Measurements from ENCODE around the gene MUC5B.
A peak's percentile ranks its signal among the peaks of the same experiment; 100 is the strongest.

The MUC5B gene

GRCh38 chr11:1221848-1222311, 986 bp upstream of the MUC5B start:
- no peak for DNase-seq (ENCODE audit: low spot score)

DNA sequence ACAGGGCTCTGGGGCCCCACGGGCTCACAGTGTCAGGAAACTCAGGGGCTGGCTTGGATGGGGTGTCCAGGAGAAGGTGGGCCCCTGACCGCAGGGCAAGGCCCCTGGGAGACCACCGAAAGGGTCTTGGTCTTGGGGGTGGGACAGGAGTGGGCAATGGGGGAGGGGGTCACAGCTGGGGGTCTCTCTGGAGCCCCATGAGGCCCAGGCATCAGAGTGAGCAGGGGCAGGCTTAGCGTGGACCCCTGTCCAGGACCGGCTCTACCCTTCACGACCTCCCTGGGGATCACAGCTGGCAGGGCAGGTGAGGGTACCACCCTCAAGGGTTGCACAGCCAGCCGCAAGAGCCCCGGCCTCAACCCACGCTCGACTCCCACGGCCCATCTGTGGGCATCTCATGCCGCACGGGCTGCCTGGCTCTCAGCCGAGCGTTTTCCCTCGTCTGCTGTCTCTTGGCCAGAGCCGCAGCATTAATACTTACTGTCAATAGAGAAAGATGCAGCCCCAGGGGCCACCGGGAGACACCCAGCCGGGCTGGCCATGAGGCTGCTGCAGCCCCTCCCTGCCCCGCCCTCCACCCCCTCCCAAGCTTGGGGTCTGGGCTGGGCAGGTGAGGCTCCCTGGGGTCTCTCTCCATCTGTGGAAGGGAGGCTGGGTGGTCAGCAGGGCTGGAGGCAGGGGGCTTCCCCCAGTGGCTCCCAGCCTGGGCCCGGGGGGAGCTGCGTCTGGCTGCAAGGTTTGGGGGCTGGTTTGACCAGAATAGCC, 662 bp downstream of the MUC5B start:
- DNase-seq (ENCODE audit: low spot score) = no peak

DNA sequence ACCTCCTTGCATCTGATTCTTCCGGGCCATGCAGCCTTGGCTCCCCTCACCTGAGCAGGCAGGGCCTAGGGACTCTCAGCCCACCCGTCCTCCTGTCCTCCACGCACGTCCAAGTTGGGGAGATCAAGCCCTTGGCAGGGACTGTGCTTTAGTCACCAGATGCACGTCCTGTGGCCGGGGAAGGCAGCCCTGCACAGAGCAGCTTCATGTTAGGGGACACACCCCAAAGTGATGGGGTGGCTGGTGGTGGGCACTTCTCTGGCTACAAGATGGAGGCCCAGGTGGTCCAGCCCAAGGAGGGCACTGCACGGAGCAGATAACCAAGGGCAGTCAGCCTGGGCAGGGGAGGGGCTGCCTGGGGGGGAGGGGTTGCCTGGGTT, 1.2 kb downstream of the MUC5B start:
- no peak for DNase-seq (ENCODE audit: low spot score)

- DNase-seq (ENCODE audit: low spot score) = peak; percentile 88
Observed at GRCh38 chr11:1224491-1225385, 1.9 kb downstream of the MUC5B start.

GRCh38 chr11:1225386-1226225, 2.7 kb downstream of the MUC5B start:
- DNase-seq (ENCODE audit: low spot score) = no peak

GRCh38 chr11:1226226-1226985, 3.5 kb downstream of the MUC5B start:
- DNase-seq (ENCODE audit: low spot score) = no peak

DNA sequence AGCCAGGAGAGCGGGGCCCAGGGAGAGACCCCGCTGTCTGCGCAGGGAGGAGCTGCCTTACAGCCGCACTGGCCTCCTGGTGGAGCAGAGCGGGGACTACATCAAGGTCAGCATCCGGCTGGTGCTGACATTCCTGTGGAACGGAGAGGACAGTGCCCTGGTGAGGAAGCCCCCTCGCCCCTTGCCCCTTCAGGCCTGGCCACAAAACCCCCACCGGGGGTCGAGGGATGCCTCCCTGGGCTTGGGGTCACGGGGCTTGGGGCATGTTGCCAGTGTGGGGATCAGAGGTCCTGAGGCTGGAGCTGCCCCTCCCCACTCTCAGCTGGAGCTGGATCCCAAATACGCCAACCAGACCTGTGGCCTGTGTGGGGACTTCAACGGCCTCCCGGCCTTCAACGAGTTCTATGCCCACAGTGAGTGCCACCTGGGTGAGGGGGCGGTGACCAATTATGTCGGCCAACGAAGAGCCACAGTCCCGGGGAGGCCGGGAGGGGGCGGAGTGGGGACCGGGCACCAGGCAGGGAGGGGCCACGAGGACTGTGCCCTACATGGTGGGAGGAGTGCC, 4.2 kb downstream of the MUC5B start:
- DNase-seq (ENCODE audit: low spot score) = no peak

GRCh38 chr11:1227551-1228100, 4.8 kb downstream of the MUC5B start:
- no peak for DNase-seq (ENCODE audit: low spot score)

GRCh38 chr11:1228101-1228821, 5.4 kb downstream of the MUC5B start:
- DNase-seq (ENCODE audit: low spot score) = no peak

DNA sequence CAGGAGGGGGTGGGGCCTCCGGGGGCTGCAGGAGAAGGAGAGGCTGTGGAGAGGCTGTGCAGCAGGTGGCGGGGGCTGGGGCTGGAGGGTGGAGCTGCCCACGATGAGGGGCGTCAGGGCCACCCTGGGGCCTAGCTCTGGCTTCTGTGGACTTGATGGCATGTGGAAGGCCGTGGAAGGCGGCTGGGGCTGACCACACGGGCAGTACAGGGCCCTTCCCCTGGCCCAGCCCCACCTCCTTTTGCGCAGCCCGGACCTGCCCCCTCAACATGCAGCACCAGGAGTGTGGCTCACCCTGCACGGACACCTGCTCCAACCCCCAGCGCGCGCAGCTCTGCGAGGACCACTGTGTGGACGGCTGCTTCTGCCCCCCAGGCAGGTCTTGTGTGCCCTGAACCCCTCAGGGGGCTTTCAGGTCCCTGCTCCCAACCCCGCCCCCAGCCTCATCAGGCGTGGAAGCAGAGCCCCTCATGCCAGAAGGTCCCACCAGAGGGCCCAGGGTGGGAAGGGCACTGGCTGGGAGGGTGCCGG, 6.1 kb downstream of the MUC5B start:
- no peak for DNase-seq (ENCODE audit: low spot score)

DNA sequence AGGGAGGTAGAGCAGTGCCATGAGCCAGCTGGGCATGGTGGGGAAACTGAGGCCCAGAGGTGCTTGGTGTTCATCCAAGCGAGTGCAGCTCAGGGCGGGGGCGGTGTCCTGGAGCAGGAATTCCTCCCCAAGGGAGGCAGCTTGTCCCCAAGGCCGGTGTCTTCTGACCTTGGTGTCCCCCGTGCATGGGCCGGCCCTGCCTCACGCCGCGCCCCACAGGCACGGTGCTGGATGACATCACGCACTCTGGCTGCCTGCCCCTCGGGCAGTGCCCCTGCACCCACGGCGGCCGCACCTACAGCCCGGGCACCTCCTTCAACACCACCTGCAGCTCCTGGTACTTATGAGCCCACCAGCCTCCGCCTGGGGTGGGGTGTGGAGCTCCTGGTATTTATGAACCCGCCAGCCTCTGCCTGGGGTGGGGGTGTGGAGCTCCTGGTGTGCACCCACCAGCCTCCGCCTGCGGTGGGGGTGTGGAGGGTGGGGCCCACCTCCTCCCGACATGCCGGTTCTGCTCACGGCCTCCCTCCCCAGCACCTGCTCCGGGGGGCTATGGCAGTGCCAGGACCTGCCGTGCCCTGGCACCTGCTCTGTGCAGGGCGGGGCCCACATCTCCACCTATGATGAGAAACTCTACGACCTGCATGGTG, 6.7 kb downstream of the MUC5B start:
- DNase-seq (ENCODE audit: low spot score) = no peak

GRCh38 chr11:1230121-1230455, 7.2 kb downstream of the MUC5B start:
- no peak for DNase-seq (ENCODE audit: low spot score)

- DNase-seq (ENCODE audit: low spot score) = no peak
Observed at GRCh38 chr11:1230456-1231395, 7.9 kb downstream of the MUC5B start.

- no peak for DNase-seq (ENCODE audit: low spot score)
Observed at GRCh38 chr11:1231396-1232020, 8.6 kb downstream of the MUC5B start.

GRCh38 chr11:1232021-1232882, 9.4 kb downstream of the MUC5B start:
- no peak for DNase-seq (ENCODE audit: low spot score)

DNA sequence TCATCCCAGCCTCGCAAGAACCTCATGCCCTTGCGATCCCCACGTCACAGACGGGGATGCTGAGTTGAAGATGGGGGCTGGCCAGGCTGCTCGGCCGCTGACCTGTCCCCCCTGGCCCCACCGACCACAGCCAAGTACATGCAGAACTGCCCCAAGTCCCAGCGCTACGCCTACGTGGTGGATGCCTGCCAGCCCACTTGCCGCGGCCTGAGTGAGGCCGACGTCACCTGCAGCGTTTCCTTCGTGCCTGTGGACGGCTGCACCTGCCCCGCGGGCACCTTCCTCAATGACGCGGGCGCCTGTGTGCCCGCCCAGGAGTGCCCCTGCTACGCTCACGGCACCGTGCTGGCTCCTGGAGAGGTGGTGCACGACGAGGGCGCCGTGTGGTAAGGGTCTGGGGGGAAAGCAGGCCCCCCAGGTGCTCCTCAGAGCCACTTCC, 10.0 kb downstream of the MUC5B start:
- no peak for DNase-seq (ENCODE audit: low spot score)

All from COLO829 (cell line).